AG09319 (cell line): Measurements from ENCODE around the gene GPATCH11.

Experiments used
- DNase-seq: peaks from one replicate; pipeline ENCODE4 v3.0.0-alpha.2; 2010; ENCODE audit warnings: low read depth; ENCODE audit errors: extremely low read depth
- TF ChIP-seq, protein P1 (sequence below): IDR thresholded peaks from 2 replicates; pipeline ENCODE4 v1.5.1; 2011; ENCODE audit warnings: low read depth, mild to moderate bottlenecking, inconsistent platforms, low read length, moderate library complexity

GPATCH11 gene

DNA sequence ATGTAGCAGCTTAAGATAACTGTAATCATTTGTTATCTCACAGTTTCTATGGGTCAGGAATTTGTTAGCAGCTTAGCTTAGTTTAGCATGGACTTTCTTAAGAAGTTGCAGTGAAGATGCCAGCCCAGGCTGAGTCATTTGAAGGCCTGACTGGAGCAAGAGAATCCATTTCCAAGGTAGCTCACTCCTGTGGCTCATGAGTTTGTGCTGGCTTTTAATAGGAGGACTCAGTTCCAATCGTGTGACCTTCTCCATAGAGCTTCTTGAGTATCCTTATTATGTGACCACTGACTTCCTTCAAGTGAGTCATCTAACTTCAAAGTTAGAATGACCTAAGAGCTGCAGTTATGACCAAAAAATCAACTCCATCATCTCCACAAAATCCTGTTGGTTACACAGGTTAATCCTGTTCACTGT lies 1.4 kb downstream of the GPATCH11 start:
- DNase-seq, result no peak
- TF ChIP-seq, protein P1, sequence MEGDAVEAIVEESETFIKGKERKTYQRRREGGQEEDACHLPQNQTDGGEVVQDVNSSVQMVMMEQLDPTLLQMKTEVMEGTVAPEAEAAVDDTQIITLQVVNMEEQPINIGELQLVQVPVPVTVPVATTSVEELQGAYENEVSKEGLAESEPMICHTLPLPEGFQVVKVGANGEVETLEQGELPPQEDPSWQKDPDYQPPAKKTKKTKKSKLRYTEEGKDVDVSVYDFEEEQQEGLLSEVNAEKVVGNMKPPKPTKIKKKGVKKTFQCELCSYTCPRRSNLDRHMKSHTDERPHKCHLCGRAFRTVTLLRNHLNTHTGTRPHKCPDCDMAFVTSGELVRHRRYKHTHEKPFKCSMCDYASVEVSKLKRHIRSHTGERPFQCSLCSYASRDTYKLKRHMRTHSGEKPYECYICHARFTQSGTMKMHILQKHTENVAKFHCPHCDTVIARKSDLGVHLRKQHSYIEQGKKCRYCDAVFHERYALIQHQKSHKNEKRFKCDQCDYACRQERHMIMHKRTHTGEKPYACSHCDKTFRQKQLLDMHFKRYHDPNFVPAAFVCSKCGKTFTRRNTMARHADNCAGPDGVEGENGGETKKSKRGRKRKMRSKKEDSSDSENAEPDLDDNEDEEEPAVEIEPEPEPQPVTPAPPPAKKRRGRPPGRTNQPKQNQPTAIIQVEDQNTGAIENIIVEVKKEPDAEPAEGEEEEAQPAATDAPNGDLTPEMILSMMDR, result no peak

DNA sequence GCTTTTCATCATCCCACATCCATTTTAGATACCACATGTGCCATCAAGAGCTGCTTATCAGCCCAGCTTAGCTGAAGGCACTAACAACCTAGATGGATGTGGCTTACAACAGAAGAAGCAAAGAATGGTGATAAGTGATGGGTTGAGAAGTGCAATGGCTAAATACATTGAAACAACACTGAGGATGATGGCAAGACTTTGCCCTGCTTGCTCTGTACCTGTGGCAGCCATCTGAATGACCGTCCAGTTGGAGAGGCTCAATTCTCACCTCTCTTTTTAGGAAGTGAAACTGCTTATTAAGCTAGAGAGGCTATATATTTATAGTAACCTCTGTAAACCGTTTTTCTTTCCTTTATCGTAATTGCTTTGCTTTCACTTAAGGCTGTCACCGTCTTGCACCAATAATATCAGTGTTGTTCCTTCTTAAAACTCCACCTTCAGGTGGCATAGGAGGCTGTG lies 5.7 kb downstream of the GPATCH11 start:
- no peak for DNase-seq
- TF ChIP-seq, protein P1, result no peak

DNA sequence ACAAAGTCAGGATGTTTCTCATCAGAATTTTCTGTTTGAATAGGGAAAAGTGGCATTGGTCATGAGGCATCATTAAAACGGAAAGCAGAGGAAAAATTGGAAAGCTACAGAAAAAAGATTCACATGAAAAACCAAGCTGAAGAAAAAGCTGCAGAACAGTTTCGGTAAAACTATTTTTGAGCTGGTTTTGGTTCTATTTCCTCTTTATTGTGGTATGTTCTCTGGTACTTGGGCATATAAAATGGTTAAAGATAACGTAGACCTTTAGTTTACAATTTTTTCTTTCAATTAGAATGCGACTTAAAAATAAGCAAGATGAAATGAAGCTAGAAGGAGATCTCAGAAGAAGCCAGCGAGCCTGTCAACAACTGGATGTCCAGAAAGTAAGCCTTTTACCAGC lies 7.6 kb downstream of the GPATCH11 start:
- TF ChIP-seq, protein P1, result no peak

DNA sequence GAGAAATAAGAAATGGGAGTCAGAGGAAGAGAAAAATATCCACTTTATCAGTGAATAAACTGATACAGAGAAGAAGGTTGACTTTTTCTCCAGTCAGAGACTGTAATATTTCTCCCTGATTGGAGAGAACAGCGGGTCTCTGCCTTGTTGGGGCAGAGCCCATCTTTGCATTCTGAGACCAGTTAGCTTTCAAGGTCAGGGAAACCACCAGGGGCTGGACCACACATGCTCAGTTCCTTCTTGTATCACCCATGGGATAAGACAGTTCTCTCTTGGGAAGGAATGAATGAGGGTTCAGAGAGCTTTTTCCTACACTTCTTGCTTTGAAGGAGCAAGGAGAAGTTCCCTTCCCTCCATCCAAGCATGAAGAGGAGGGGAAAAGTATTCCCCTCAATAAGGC lies 12.2 kb downstream of the GPATCH11 start:
- no peak for DNase-seq
- TF ChIP-seq, protein P1, result no peak

More for the DNA sequence above, 7.6 kb downstream of the GPATCH11 start:
- DNase-seq, result no peak

DNA sequence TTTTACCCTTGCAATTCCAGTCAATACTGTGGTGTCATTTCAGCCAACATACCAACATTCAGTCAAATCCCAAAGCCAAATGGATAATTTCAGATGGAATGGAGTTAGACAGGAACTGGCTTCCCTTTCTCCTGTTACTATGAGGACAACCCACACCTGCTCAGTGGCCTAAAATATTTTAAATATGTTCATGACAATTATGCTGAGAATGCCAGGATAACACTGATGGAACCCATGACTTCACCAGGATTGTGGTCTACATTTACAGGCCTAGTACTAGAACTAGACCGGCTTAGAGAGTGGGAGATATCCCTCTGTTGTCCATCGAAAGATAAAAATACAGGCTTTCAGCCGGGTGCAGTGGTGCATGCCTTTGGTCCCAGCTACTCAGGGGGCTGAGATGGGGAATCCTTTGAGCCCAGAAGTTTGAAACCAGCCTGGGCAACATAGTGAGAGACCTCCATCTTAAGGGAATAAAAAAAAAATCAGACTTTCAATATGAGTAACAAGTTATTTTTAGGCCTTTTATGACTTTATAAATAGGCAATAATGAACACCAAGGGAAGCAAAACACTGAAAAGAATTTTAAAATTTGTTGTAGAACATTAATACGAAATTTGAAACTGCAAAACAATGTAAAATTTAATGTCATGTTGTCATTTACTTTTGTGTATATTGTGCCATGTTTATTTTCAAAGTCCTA lies 14.2 kb downstream of the GPATCH11 start:
- DNase-seq, result no peak
- TF ChIP-seq, protein P1, result no peak

DNA sequence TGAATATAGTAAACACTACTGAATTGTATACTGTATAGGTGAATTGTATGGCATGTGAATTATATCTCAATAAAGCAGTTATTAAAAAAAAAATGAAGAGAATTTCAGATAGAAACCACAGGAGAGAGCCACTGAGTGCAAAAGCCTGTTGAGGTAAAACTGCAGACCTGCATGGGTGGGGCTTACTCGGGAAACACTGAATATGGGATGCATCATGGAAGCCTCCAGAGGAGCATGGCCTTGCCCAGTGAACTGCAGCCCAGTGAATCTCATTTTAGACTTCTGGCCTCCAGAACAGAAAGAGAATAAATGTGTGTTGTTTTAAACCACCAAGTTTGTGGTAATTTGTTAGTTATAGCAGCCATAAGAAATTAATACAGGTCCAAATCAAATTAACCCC lies 15.7 kb downstream of the GPATCH11 start:
- DNase-seq, result no peak
- TF ChIP-seq, protein P1, result no peak

DNA sequence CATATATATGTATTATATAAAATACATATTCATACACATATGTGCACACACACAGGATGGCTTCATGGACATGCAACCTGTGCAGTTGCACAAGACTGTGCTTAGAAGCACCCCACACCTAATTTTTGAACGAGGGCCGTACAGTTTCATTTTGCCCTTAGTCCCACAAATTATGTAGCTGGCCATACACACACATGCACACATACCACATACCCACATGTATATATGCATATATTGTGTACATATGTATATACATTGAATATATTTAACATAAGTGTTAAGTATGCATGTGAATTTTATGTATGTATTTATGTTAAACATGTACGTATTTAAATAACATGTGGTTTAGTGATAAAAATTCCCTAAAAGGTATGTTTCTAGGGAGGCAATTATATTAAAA lies 18.3 kb downstream of the GPATCH11 start:
- no peak for DNase-seq
- TF ChIP-seq, protein P1, result no peak
